ENCODE results near the gene LAMA5. TPM values are rescaled to one million over a fixed set of nuclear protein-coding genes. Genes with fewer than 3 reads are reported as not detected.
A peak's percentile ranks its signal among the peaks of the same experiment; 100 is the strongest.

LAMA5 gene
- total RNA-seq, 1 donor from 2014 or later: 83.4 TPM

GRCh38 chr20:62311832-62312661 is 55.1 kb downstream of the LAMA5 start:
- ATAC-seq: no peak

DNA sequence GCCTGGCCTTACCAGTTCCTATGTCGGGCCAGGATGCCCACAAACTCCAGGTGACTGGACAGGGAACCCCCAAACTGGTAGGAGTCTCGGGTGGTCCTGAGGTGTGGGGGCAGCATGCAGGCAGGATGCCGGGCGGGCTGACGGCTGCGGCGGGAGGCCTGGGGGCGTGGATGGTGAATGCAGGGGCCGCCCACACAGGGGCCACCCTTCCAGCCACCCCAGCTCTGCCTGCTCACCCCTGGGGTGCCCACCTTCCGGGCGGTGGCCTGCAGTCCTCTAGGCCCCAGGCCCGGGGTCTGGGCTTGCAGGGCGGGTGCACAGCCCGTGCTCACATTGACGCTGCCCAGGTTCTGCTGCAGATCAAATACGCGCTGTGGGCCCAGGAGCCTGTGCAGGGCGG is 56.0 kb downstream of the LAMA5 start:
- ATAC-seq: no peak

- ATAC-seq: no peak
Measured at GRCh38 chr20:62310757-62311121, 56.4 kb downstream of the LAMA5 start.

DNA sequence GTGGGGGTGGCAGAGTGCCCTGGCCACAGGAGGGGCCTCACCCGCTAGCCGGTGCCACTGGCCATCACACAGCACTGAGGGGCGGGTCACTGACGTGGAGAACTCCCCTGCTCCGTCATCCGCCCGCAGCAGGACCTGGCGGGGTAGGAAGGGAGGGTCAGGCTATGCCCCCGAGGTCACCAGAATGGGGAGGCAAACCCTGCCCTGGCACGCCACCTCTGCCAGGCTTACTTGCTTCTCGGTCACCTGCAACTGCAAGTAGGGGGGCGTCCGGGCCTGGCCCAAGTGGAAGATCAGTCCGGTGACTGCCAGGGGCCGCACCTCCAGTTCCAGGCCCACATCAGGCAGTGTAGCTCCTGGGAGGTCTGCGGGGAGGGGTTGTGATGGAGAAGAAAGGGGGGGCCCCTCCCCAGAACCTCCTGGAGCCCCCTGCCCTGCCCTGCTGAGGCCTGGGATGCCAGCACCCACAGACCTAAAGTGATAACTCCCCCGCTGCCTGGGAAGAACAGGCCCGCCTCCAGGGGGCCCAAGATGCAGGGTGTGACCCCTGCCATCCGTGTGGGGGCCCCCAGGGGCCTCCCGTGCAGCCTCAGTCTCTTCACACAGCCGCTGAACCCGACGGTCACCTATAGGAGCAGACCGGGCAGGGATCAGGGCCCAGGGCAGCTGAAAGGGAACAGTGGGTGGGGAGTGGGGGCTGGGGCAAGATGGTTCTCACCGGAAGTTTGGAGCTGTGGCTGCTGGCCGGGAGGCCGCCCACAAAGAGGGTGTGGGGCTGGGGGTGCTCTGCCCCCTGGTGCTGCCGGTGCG is 57.0 kb downstream of the LAMA5 start:
- ATAC-seq: no peak

GRCh38 chr20:62309198-62309944 is 57.7 kb downstream of the LAMA5 start:
- no peak for ATAC-seq

GRCh38 chr20:62308102-62308822 is 58.9 kb downstream of the LAMA5 start:
- no peak for ATAC-seq

DNA sequence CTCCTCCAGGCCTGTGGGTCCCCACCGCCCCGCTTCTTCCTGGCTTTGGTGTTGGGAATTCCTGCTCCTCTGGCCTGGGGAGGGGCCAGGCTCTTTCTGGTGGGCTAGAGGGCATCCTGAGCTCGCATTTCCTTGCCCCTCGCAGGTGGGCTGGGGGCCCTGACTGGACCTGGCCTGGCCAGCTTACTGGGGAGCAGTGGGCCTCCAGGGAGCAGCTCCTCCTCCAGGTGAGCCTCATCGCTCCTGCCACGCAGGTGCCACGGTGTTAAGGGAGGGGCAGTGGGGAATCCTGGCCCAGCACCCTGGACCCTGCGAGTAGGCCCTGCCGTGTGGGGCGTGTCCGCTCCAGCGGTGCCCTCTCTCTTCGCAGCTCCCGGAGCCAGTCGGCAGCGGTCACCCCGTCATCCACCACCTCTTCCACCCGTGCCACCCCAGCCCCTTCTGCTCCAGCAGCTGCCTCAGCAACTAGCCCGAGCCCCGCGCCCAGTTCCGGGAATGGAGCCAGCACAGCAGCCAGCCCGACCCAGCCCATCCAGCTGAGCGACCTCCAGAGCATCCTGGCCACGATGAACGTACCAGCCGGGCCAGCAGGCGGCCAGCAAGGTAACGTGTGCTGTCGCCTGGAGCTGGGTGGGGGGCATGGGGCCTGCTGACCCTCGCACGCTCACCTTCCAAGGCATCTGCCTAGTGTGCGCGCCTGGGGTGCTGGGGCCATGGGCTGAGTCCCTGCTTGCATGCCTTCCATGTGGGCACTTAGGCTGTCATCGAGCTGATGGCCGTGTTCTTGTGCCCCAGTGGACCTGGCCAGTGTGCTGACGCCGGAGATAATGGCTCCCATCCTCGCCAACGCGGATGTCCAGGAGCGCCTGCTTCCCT is 59.6 kb downstream of the LAMA5 start:
- no peak for ATAC-seq

GRCh38 chr20:62306414-62307187 is 60.5 kb downstream of the LAMA5 start:
- peak; percentile 5 for ATAC-seq

DNA sequence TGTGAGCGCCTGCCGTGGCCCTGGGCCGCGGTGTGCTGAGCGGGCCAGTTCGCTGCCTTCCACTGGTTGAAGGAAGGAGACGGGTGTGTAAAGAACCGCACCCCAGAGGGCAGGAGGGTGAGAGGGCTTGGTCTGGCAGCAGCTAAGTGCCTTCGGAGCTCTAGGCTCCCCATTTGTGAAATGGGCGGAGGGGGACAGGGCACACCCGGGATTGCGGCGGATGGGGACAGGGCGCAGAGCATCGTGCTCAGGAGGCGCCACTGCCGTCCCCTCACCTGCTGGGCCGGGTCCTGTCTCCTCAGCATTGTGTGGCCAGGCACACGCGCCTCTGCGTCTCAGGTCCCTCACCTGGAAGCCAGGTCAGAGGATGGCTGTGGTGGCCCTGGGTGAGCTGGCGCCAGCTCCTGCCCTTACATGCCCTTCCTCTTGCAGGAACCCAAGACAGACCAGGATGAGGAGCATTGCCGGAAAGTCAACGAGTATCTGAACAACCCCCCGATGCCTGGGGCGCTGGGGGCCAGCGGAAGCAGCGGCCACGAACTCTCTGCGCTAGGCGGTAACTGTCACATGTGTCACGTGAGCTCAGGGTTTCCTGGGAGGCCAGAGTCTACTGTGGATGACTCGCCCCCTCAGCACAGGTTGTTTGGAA is 61.2 kb downstream of the LAMA5 start:
- ATAC-seq: peak; percentile 1

- no peak for ATAC-seq
Measured at GRCh38 chr20:62305149-62305764, 61.9 kb downstream of the LAMA5 start.

GRCh38 chr20:62304331-62305148 is 62.6 kb downstream of the LAMA5 start:
- no peak for ATAC-seq

DNA sequence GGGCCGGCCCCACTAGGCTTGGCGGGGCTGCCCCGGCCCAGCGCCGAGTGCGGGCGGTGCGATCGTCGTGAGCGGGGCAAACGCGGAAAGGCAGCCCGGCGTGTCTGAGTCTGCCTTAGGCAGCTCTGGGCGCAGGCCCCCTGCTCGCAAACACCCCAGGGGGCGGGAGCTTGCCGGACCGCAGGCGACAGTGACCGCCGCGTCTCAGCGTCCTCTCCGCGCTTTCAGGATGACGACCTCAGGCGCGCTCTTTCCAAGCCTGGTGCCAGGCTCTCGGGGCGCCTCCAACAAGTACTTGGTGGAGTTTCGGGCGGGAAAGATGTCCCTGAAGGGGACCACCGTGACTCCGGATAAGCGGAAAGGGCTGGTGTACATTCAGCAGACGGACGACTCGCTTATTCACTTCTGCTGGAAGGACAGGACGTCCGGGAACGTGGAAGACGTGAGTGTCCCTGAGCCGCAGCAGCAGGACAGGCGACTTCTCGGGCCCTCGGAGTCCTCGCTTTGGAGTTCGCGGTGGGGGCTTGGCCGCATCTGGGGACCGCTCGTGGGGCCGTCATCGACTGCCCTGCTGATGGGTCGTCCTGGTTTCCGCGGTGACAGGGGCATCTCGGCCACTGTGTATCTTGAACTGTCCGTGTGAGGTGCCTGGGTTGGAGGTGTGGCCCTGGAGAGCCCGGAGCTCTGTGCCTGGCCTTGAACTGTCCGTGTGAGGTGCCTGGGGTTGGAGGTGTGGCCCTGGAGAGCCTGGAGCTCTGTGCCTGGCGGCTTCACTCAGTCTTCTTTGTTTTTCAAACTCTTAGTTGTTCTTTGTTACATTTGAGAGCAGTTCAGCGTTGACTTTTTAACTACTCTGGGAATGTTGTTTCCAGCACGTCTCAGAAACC is 63.5 kb downstream of the LAMA5 start:
- ATAC-seq: peak; percentile 5

DNA sequence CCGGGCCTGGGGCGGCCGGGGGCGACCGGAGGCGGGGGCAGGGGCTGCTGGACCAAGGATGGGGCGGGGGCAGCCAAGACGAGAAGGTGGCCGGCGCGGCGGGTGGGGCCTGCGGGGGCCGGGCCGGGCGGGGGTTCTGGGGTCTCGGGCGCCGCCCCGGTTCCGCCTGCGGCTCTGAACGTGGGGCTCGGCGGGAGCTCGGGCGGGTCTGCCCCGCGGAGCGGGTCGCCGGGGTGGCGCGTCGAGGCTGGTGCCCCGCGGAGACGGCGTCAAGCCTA is 64.1 kb downstream of the LAMA5 start:
- ATAC-seq: no peak

GRCh38 chr20:62302341-62303061 is 64.6 kb downstream of the LAMA5 start, which contains the start of gene ADRM1:
Gene ADRM1 (plus strand): TSS chr20:62302997. CDS start chr20:62303569, 572 bp downstream.
- peak; percentile 80 for ATAC-seq

DNA sequence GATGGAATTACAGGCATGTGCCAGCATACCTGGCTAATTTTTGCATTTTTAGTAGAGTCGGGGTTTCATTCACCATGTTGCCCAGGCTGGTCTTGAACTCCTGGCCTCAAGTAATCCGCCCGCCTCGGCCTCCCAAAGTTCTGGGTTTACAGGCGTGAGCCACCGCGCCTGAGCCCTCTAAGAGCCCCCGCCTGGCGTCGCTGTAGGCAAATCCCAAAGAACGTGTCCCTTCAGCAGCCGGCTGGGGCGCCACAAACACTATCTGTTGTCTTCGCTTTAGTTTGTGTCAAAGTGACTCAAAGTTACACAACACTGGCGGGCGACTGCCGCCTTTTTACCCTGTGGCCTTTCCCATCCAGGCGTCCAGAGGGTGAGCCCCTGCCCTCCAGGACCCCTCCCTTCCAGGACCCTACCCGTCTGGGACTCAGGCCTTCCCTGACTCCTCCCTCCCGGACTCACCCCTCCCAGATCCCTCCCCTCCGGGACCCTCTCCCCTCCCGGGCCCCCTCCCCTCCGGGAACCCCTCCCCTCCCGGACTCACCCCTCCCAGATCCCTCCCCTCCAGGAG is 65.3 kb downstream of the LAMA5 start:
- ATAC-seq: peak; percentile 44

DNA sequence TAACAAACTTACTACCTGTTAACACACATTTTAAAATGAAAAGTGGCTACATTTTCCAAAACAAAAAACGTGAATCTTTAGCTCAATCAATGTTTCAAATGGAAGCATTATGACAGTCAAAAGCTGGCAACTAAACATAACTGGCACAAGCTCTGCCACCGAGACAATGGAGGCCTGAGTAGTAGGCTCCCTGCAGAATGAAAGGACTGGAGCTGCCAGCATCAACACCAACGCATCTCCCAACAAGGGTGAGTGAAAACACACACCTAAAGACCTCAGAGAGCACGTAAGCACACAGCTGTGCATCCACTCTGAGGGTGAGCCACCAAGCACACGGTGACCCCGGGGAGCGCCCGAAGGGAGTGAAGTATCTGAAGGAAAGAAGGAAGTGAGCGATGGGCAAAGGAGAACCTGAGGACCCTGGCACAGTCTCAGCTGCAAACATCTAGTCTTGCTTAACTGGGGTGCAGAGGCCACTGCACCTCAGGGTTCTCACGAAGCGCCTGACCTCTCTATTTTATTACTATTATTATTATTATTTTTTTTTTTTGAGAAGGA is 65.9 kb downstream of the LAMA5 start:
- no peak for ATAC-seq

All from esophagus mucosa (tissue), 1 donor.